Measurements from ENCODE around the gene RGL4. TPM values are rescaled to one million over a fixed set of nuclear protein-coding genes. Genes with fewer than 3 reads are reported as not detected.

Gene RGL4
- total and polyA plus RNA-seq, 2 of the 13 experiments (the other 11 are each of a cell fraction or from before 2014, with no cell fraction given), result not detected

DNA sequence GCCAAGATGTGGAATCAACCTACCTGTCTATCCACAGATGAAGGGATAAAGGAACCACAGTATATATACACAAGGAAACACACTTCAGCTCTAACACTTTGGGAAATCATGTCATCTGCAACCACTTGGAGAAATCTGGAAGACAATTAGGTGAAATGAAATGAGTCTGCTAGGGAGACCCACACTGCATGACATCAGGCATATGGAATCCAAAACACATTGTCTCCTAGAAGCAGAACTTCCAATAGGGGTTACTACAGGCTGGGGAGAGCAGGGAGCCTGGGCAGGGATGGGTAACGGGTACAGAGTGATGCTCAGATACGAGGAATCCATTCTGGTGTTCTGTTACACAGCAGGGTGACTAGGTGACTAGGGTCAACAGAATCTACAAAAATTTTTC is 18.3 kb downstream of the RGL4 start (continued):
- TF ChIP-seq ZNF557 (CRISPR knock-in tag; IDR thresholded peaks at IDR 0.05) (no peak), ZNF709 (CRISPR knock-in tag; IDR thresholded peaks at IDR 0.05) (no peak), ZKSCAN1 (IDR thresholded peaks at IDR 0.05; ENCODE audit: low read length) (no peak)

GRCh38 chr22:23712256-23712655 is 21.4 kb downstream of the RGL4 start:
- 99% methylated on average over 12 of the region's 12 CpGs for WGBS (ENCODE audit: low lambda C conversion rate)
- TF ChIP-seq, protein P1, sequence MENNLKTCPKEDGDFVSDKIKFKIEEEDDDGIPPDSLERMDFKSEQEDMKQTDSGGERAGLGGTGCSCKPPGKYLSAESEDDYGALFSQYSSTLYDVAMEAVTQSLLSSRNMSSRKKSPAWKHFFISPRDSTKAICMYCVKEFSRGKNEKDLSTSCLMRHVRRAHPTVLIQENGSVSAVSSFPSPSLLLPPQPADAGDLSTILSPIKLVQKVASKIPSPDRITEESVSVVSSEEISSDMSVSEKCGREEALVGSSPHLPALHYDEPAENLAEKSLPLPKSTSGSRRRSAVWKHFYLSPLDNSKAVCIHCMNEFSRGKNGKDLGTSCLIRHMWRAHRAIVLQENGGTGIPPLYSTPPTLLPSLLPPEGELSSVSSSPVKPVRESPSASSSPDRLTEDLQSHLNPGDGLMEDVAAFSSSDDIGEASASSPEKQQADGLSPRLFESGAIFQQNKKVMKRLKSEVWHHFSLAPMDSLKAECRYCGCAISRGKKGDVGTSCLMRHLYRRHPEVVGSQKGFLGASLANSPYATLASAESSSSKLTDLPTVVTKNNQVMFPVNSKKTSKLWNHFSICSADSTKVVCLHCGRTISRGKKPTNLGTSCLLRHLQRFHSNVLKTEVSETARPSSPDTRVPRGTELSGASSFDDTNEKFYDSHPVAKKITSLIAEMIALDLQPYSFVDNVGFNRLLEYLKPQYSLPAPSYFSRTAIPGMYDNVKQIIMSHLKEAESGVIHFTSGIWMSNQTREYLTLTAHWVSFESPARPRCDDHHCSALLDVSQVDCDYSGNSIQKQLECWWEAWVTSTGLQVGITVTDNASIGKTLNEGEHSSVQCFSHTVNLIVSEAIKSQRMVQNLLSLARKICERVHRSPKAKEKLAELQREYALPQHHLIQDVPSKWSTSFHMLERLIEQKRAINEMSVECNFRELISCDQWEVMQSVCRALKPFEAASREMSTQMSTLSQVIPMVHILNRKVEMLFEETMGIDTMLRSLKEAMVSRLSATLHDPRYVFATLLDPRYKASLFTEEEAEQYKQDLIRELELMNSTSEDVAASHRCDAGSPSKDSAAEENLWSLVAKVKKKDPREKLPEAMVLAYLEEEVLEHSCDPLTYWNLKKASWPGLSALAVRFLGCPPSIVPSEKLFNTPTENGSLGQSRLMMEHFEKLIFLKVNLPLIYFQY (CRISPR knock-in tag; IDR thresholded peaks at IDR 0.05; ENCODE audit: borderline replicate concordance), result no peak
- TF ChIP-seq ZSCAN30 (CRISPR knock-in tag; IDR thresholded peaks at IDR 0.05), result no peak
- no peak for TF ChIP-seq DRAP1 (CRISPR knock-in tag; IDR thresholded peaks at IDR 0.05)
- no peak for TF ChIP-seq RELA (CRISPR knock-in tag; IDR thresholded peaks at IDR 0.05)
- TF ChIP-seq, protein P2, sequence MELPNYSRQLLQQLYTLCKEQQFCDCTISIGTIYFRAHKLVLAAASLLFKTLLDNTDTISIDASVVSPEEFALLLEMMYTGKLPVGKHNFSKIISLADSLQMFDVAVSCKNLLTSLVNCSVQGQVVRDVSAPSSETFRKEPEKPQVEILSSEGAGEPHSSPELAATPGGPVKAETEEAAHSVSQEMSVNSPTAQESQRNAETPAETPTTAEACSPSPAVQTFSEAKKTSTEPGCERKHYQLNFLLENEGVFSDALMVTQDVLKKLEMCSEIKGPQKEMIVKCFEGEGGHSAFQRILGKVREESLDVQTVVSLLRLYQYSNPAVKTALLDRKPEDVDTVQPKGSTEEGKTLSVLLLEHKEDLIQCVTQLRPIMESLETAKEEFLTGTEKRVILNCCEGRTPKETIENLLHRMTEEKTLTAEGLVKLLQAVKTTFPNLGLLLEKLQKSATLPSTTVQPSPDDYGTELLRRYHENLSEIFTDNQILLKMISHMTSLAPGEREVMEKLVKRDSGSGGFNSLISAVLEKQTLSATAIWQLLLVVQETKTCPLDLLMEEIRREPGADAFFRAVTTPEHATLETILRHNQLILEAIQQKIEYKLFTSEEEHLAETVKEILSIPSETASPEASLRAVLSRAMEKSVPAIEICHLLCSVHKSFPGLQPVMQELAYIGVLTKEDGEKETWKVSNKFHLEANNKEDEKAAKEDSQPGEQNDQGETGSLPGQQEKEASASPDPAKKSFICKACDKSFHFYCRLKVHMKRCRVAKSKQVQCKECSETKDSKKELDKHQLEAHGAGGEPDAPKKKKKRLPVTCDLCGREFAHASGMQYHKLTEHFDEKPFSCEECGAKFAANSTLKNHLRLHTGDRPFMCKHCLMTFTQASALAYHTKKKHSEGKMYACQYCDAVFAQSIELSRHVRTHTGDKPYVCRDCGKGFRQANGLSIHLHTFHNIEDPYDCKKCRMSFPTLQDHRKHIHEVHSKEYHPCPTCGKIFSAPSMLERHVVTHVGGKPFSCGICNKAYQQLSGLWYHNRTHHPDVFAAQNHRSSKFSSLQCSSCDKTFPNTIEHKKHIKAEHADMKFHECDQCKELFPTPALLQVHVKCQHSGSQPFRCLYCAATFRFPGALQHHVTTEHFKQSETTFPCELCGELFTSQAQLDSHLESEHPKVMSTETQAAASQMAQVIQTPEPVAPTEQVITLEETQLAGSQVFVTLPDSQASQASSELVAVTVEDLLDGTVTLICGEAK (IDR thresholded peaks at IDR 0.05), result no peak
- TF ChIP-seq, protein P2 (CRISPR knock-in tag; IDR thresholded peaks at IDR 0.05), result no peak
- TF ChIP-seq ZNF337 (CRISPR knock-in tag; IDR thresholded peaks at IDR 0.05; ENCODE audit: borderline replicate concordance, low read depth), result no peak
- TF ChIP-seq ZNF333 (CRISPR knock-in tag; IDR thresholded peaks at IDR 0.05; ENCODE audit: borderline replicate concordance), result no peak

More at GRCh38 chr22:23712256-23712655, 21.4 kb downstream of the RGL4 start:
- Histone ChIP-seq H2AFZ (ENCODE audit: low read length) (no peak overlapping the region), H3K27me3 (ENCODE audit: control insufficient read depth in 1 of 2, insufficient read depth in 2 of 2, low read length in 2 of 2) (no peaks in the 10 kb centered on the region), H3K79me2 (ENCODE audit: insufficient read depth, low read length) (peaks cover 6% of the 10 kb centered on the region), H3K9ac (ENCODE audit: insufficient read depth, low read depth, low read length) (no peak overlapping the region), H3K4me3 (replicated peaks in 1 of 3; ENCODE audit: insufficient read depth in 1 of 3, low read depth in 2 of 3, low read length in 3 of 3) (no peak overlapping the region), H4K20me1 (ENCODE audit: insufficient read depth, low read length) (no peaks in the 10 kb centered on the region), H3K36me3 (replicated peaks in 1 of 2; ENCODE audit: control insufficient read depth in 1 of 2, insufficient read depth in 2 of 2, low read length in 2 of 2) (peaks cover 7 to 52% of the 10 kb centered on the region in 2 experiments; a peak in 4 of 5 replicates), H3K27ac (ENCODE audit: extremely low read length, insufficient read depth, low read length) (no peak overlapping the region), H3K4me2 (ENCODE audit: low read depth, low read length) (no peak overlapping the region), H3K9me3 (ENCODE audit: low read length) (no peaks in the 10 kb centered on the region), H3K4me1 (ENCODE audit: insufficient read depth, low read length) (peaks cover 11% of the 10 kb centered on the region)
- no peak for ATAC-seq
- no TSS peak for BruUV-seq (replicated peaks)
- FAIRE-seq, result no peak
- intact Hi-C loops (cut with micrococcal nuclease; ENCODE audit: unreplicated experiment), result no loop called here
- no peak for DNase-seq (ENCODE audit: low spot score)
- in situ Hi-C loops (cut with HindIII; ENCODE audit: extremely low pct_ligation_motif_present, low pct_unique_long_range_greater_than_20kb), result no loop called here
- ChIA-PET POLR2A (no interaction called here), CTCF (ENCODE audit: low intra/inter-chr PET ratio, low total read pairs) (no interaction called here)
